ENCODE measurements around the gene RAB8A. TPM values are rescaled to one million over a fixed set of nuclear protein-coding genes. Genes with fewer than 3 reads are reported as not detected.

RAB8A gene
- 60.6 TPM for total RNA-seq (ENCODE audit: unreplicated experiment)
- long read RNA-seq, transcript RAB8A-201 (8 exons, 2,827 nt), result major isoform, 62 of 68 reads
- long read RNA-seq, partial matches to known transcripts, result 2 of 68 reads
- long read RNA-seq, other reads (novel, unspliced or antisense), result 4 of 68 reads

DNA sequence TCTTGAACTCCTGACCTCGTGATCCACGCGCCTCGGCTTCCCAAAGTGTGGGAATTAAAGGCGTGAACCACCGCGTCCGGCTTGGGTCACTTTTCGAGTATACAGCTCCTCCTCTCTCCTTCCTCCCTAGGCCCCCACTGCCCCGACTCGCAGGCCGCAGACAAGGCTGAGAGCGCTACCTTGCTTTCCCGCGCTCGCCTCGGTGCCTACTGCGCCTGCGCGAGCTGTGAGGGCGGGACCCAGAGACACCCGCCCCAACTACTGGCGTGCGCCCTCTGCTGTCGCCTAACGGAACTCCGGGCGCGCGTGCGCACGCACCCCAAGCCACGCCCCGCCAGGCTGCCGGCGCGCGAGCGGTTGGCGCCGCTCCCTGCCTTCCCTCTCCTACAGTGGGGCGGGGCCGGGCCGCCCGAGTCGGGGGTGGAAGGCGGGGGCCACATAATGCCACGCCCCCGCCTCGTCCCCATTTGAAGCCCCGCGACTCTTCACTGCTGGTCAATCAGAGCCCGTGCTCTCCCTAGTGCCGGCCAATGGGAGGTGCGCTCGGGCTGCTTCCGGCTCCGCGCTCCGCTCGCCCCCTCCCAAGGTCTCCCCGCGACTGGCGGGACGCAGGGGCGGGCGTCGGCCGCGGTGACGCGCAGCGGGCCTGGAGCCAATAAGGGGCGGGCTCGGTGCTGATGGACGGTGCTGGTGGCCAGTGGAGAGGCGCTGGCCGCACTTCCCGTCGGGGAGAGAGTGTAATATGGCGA, at the start of gene RAB8A:
TSS of gene RAB8A (plus strand) at position 730 of the 749 bp plus-strand sequence. CDS start at position 743, 13 bp downstream.
- Mint-ChIP-seq H3K36me3 (ENCODE audit: low read depth, unreplicated experiment) (peaks cover 7% of the 10 kb centered on the region), H3K27me3 (ENCODE audit: unreplicated experiment) (peaks cover 5% of the 10 kb centered on the region), H3K9me3 (ENCODE audit: unreplicated experiment) (no peaks in the 10 kb centered on the region), H3K27ac (ENCODE audit: unreplicated experiment) (peak within 1 kb of the TSS; percentile 97), H3K4me1 (ENCODE audit: unreplicated experiment) (peaks cover 23% of the 10 kb centered on the region), H3K4me3 (ENCODE audit: unreplicated experiment) (peak within 1 kb of the TSS; percentile 98)
- DNase-seq (ENCODE audit: low spot score), result peak; percentile 100
- TF ChIP-seq, protein P1, sequence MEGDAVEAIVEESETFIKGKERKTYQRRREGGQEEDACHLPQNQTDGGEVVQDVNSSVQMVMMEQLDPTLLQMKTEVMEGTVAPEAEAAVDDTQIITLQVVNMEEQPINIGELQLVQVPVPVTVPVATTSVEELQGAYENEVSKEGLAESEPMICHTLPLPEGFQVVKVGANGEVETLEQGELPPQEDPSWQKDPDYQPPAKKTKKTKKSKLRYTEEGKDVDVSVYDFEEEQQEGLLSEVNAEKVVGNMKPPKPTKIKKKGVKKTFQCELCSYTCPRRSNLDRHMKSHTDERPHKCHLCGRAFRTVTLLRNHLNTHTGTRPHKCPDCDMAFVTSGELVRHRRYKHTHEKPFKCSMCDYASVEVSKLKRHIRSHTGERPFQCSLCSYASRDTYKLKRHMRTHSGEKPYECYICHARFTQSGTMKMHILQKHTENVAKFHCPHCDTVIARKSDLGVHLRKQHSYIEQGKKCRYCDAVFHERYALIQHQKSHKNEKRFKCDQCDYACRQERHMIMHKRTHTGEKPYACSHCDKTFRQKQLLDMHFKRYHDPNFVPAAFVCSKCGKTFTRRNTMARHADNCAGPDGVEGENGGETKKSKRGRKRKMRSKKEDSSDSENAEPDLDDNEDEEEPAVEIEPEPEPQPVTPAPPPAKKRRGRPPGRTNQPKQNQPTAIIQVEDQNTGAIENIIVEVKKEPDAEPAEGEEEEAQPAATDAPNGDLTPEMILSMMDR (IDR thresholded peaks at IDR 0.05; ENCODE audit: unreplicated experiment), result peak; percentile 97

DNA sequence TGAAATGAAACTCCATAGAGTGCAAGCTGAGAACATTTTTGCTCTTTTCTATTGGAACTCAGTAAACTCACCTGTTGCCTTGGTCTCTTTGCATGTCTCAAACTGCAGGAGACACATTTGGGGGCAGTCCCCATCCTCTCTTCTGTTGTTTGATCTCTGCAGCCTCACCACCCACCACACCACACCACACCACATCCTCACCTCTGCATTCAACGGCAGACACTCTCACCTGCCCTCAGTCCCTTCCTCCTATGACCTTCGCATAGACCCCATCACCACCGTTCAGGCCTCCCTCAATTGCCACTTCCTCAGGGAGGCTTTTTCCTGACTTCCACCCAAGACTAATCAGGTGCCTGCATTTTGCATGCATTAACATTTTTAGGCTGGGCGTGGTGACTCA, 49.7 kb upstream of the RAB8A start:
- TF ChIP-seq, protein P1 (IDR thresholded peaks at IDR 0.05; ENCODE audit: unreplicated experiment), result no peak
- DNase-seq (ENCODE audit: low spot score), result no peak
- Mint-ChIP-seq H3K9me3 (ENCODE audit: unreplicated experiment) (peaks cover 4% of the 10 kb centered on the region), H3K27me3 (ENCODE audit: unreplicated experiment) (peaks cover 10% of the 10 kb centered on the region), H3K4me1 (ENCODE audit: unreplicated experiment) (peaks cover 12% of the 10 kb centered on the region), H3K36me3 (ENCODE audit: low read depth, unreplicated experiment) (peaks cover 4% of the 10 kb centered on the region), H3K27ac (ENCODE audit: unreplicated experiment) (no peak overlapping the region), H3K4me3 (ENCODE audit: unreplicated experiment) (peak overlapping the region; percentile 3)

DNA sequence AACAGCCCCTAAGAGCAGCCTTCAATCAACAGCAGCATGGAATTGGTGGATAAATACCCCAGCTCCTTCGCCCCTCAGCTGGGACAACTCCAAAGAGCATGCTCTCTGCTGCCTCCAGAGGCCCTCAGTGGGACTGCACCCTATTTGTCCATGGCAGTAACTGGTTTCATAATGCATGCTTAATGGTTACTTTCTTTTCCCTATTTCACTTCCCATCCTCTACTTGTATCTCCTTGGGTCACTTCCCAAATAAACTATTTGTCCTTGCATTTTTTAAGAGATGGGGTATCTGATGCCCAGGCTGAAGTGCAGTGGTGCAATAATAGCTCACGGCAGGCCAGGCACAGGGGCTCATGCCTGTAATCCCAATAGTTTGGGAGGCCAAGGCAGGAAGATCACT, 48.9 kb upstream of the RAB8A start:
- peak; percentile 58 for DNase-seq (ENCODE audit: low spot score)
- H3K9me3 Mint-ChIP-seq (ENCODE audit: unreplicated experiment), result peaks cover 4% of the 10 kb centered on the region
- H3K27ac Mint-ChIP-seq (ENCODE audit: unreplicated experiment), result no peak overlapping the region
- peaks cover 10% of the 10 kb centered on the region for H3K27me3 Mint-ChIP-seq (ENCODE audit: unreplicated experiment)
- H3K4me1 Mint-ChIP-seq (ENCODE audit: unreplicated experiment), result peaks cover 13% of the 10 kb centered on the region
- H3K36me3 Mint-ChIP-seq (ENCODE audit: low read depth, unreplicated experiment), result peaks cover 4% of the 10 kb centered on the region
- TF ChIP-seq, protein P1 (IDR thresholded peaks at IDR 0.05; ENCODE audit: unreplicated experiment), result peak; percentile 93
- no peak overlapping the region for H3K4me3 Mint-ChIP-seq (ENCODE audit: unreplicated experiment)

DNA sequence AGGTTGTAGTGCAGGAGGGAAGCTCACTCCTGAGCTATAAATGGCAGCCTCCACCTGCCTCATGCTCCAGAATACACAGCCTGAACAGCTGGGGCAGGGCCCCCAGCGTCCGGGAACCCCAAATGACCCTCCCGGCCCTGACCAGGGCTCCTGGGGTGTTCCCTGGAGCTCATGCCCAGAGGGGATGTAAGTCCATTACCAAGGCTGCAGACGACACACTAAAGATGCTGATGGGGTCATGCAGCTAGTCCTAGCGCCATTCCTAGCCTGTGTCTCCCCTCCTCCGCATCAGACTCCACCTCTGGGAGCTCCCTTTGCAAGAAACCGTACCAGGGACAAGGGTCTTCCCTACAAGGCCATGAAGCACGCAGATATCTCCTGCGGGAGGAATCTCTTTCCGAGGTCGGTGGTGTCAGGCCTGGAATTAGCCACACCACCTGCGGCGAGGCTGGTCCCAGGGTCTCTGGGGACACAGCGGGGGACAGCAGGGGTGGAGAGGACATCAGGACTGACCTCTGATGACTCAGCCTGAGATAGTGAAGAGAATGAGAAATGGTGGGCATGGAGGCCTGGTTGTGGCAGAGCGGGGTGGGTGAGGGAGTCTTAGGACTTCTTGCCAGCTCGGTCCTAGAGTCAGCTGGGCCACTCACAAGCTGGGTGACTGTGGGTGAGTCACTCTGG, 47.3 kb upstream of the RAB8A start:
- H3K36me3 Mint-ChIP-seq (ENCODE audit: low read depth, unreplicated experiment), result peaks cover 4% of the 10 kb centered on the region
- no peak overlapping the region for H3K27ac Mint-ChIP-seq (ENCODE audit: unreplicated experiment)
- no peak for DNase-seq (ENCODE audit: low spot score)
- H3K4me3 Mint-ChIP-seq (ENCODE audit: unreplicated experiment), result no peak overlapping the region
- peaks cover 13% of the 10 kb centered on the region for H3K4me1 Mint-ChIP-seq (ENCODE audit: unreplicated experiment)
- TF ChIP-seq, protein P1 (IDR thresholded peaks at IDR 0.05; ENCODE audit: unreplicated experiment), result no peak
- no peaks in the 10 kb centered on the region for H3K9me3 Mint-ChIP-seq (ENCODE audit: unreplicated experiment)
- peaks cover 10% of the 10 kb centered on the region for H3K27me3 Mint-ChIP-seq (ENCODE audit: unreplicated experiment)
